GM15510 (cell line): ENCODE results near the gene ZDHHC1.

ENCODE experiments used
- POLR2A ChIP-seq: IDR thresholded peaks from 3 replicates; pipeline ENCODE4 v1.6.1; 2011; ENCODE audit warnings: borderline replicate concordance; ENCODE audit not compliant: insufficient read length; ENCODE audit errors: extremely low read depth

The ZDHHC1 gene

GRCh38 chr16:67442581-67443255 lies 26.4 kb upstream of the ZDHHC1 start:
- no peak for TF ChIP-seq POLR2A

DNA sequence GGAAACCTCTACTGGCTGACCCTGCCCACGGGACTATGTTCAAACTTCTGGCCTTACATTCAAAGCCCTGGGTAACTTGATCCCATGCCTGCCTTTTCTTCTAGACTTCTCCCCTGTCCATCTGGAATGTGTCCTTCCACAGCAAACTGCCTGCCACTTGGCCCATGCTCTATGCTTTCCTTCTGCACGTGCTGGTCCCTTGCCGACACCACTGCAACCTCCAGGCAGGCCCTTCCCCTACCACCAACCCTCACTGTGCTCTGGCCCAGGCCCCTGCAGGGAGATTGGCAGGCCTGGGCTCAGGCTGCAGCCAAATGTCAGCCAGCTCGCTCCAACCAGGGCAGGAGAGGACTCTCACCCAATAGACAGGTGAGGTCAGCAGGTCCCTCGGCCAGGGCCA lies 25.6 kb upstream of the ZDHHC1 start:
- no peak for TF ChIP-seq POLR2A

DNA sequence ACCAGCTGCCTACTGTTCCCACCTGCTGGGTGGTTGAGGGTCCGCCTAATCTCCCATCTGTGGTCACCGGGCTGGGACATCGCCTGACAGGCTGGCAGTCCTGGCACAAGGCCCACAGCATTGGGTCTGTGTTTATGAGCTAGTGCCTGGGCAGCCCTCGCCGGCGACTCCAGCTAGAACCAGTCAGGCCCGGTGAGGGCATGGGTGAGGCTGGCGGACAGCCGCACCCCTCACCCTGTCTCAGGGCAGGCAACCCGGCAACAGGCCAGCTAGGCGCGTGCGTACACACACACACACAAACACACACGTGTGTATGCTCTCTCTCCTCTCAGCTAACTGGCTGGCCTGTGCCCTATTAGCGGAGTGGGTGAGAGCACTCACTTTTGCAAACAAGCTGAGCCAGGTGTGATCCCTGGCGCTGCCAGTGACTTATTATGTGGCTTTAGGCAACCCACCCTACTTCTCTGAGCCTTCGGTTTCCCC lies 25.0 kb upstream of the ZDHHC1 start:
- no peak for TF ChIP-seq POLR2A

GRCh38 chr16:67438824-67439393 lies 22.6 kb upstream of the ZDHHC1 start:
- TF ChIP-seq POLR2A = no peak

DNA sequence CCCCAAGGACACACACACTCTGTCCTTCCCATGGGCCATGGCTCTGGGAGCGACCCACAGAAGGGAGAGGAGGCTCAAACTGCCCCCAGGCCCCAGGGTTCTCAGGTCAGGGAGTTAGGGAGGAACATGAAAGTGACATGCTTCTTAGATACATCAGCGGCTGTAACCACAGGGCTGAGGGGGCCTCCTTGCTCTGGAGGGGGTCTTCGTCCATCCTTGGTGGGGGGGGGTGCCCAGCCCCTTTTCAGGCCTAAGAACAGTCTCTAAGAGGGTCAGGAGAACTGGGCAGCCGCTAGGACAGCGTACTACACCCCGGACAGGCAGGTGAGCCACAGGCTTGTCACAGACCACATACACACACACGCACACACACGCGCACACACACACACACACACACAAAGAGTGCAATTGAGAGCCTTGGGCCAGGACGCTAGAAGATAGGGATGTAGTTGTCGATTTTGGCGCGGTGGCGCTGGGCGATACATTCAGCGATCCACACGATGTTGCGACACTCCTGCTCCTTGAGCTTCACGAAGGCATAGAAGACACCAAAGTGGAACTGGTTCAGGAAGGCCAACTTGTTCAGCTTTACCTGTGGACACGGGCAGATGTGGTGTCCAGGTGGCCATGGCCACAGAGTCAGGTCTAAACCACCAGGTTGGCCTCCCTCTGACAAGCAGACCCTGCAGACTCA lies 22.0 kb upstream of the ZDHHC1 start:
- no peak for TF ChIP-seq POLR2A

DNA sequence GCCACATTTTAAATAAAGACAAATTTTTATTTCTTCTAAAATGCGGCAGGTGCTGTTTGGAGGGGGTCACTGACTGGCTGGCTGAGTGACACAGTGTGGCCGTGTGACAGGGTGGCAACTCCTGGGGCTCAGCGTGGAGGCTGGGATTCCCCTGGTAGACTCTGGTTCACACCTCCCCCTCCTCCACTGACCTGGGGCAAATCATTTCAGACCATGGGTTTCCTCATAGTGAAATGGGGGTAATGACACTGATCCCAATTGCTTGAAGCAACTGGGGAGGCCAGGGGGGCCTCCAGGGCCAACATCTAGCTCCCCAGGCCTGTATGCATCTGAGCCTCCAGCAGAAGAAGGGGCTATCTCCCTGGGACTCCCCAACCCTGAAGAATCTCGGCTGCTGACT lies 21.2 kb upstream of the ZDHHC1 start:
- TF ChIP-seq POLR2A = no peak

DNA sequence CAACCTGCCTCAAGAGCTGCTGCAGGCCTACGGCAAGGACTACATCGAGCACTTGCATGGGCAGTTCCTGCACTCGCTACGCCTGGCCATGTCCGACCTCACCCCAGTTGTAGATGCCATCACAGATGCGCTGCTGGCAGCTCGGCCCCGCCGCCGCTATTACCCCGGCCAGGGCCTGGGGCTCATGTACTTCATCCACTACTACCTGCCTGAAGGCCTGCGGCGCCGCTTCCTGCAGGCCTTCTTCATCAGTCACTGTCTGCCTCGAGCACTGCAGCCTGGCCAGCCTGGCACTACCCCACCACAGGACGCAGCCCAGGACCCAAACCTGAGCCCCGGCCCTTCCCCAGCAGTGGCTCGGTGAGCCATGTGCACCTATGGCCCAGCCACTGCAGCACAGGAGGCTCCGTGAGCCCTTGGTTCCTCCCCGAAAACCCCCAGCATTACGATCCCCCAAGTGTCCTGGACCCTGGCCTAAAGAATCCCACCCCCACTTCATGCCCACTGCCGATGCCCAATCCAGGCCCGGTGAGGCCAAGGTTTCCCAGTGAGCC lies 20.4 kb upstream of the ZDHHC1 start:
- TF ChIP-seq POLR2A = no peak

DNA sequence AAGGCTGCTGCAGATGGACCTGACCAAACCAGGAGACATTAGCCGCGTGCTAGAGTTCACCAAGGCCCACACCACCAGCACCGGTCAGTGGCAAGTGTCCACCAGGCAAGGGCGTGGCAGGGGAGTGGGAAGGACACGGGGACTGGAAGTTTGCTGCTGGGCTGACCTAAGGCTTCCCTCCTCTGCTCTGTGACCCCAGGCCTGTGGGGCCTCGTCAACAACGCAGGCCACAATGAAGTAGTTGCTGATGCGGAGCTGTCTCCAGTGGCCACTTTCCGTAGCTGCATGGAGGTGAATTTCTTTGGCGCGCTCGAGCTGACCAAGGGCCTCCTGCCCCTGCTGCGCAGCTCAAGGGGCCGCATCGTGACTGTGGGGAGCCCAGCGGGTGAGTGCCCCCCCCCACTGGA lies 19.5 kb upstream of the ZDHHC1 start:
- no peak for TF ChIP-seq POLR2A

GRCh38 chr16:67433131-67433719 lies 16.9 kb upstream of the ZDHHC1 start:
- TF ChIP-seq POLR2A = no peak

GRCh38 chr16:67432506-67432890 lies 16.2 kb upstream of the ZDHHC1 start:
- TF ChIP-seq POLR2A = no peak

DNA sequence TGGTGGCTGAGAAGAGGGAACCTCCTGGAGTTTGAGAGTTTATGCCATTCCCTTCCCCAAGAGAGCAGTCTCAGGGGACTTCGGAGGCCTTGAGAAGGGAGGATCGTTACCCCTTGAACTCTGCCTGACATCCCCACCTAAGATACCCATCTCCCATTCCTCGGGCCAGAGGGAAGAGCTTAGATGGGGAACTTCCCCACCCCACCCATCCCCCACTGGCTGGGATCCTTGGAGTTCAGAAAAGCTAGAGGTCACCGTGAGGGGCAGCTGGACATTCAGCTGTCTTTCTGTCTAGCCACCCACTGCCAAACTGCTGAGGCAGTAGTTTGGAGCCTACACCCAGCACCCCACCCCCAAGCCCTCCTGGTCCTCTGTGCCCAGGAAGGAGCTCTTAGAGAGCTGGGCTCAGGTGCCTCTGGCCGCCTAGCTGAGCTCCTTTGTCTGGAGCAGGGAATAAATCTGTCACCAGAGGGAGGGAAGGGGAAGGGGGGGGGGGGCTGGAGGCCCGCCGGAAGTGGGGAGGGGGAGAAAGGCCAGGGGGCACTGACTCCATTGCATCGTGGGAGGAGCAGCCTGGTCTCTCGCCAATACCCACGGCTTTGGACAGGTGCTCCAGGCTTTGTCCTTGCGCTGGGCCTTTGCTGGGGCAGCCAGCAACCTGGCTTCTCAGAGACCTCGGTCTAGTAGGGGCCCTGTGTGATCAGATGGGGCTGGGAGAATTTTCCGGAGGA lies 15.7 kb upstream of the ZDHHC1 start:
- no peak for TF ChIP-seq POLR2A

DNA sequence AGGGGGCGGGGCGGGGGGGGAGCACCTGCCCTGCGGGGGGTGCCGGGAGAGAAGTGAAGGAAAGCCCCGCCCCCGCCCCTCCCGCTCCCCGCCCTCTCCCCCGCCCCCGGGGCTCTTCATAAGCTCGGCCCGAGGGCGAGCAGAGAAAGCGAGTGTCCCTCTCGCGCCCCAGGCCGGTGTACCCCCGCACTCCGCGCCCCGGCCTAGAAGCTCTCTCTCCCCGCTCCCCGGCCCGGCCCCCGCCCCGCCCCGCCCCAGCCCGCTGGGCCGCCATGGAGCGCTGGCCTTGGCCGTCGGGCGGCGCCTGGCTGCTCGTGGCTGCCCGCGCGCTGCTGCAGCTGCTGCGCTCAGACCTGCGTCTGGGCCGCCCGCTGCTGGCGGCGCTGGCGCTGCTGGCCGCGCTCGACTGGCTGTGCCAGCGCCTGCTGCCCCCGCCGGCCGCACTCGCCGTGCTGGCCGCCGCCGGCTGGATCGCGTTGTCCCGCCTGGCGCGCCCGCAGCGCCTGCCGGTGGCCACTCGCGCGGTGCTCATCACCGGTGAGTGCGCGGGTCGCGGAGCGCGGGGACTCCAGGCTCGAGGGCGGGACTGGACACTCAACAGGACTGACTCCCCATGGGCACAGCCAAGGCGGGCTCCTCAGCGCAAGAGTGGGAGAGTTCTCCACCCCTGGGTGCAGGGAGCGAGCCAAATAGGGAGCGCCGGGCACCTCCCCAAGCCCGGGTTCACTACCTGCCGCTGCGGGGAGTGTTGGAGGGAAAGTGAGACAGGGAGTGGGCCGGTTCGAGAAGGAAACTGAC lies 14.9 kb upstream of the ZDHHC1 start, which contains the start of gene HSD11B2:
TSS of gene HSD11B2 (plus strand) at position 145 of the 798 bp plus-strand sequence. CDS start at position 273, 128 bp downstream.
- TF ChIP-seq POLR2A = no peak

DNA sequence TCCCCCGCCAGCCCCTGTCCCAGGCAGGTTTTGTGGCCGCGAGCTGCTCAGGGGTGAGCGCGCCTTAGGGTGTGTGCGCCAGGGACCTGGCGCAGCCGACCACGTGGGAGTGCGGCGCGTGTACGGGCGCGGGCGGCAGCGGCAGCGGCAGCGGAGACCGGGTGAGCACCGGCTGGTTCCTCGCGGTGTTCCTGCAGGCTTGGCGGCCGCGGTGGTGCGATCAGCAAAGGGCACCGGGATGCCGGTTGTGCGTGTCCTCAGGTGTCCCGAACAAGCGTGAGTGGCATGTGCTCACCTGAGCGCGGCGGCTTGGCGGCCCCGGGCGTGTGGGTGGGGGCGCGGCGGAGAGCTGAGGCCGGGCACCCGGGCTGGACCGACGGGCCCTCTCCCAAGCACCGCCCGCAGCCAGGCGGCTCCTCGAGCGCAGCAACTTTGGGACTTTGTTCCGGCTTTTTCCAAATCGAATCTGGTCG lies 14.3 kb upstream of the ZDHHC1 start:
- TF ChIP-seq POLR2A = no peak

DNA sequence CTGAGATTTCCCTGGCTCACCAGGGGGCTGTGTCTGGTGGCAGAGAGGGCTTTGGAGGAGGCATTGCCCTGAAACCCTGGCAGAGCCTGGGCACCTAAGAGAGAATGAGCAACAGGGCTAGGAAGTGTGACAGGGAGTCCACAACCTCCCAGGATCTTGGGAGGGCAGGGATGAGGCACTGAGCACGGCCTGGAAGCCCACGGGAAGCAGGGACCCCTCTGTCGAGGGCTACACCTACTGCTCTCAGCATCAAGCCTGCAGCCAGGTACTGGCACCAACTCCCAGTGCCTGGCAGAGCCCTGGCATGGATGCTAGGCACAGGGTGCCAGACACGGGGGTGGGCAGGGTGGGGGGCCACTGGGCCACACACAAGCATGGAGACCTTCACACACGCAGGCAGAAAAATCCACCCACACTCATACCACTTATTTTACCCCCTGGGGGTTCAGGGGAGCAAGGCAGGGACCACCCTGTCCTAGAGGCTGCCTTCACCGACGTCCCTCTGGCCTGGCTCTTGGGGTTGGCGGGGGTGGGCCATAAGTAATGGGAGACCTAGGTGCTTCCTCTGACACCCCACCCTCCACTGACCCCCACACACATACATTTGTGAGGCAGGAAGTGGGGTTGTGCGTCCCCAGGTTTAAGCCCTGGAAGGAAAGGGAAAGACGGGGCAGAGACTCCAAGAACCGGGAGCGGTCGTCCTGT lies 13.7 kb upstream of the ZDHHC1 start:
- no peak for TF ChIP-seq POLR2A
